GM20431 (cell line): ENCODE data around the gene SRRM2.

Source experiments
- in situ Hi-C: fragments of 300-500 bp; cut with MseI, MboI; formaldehyde crosslinking; loops from one replicate; pipeline ENCODE4 v1.15.0; 2020; ENCODE audit warnings: low sequenced_read_pairs; ENCODE audit not compliant: unreplicated experiment

The SRRM2 gene

DNA sequence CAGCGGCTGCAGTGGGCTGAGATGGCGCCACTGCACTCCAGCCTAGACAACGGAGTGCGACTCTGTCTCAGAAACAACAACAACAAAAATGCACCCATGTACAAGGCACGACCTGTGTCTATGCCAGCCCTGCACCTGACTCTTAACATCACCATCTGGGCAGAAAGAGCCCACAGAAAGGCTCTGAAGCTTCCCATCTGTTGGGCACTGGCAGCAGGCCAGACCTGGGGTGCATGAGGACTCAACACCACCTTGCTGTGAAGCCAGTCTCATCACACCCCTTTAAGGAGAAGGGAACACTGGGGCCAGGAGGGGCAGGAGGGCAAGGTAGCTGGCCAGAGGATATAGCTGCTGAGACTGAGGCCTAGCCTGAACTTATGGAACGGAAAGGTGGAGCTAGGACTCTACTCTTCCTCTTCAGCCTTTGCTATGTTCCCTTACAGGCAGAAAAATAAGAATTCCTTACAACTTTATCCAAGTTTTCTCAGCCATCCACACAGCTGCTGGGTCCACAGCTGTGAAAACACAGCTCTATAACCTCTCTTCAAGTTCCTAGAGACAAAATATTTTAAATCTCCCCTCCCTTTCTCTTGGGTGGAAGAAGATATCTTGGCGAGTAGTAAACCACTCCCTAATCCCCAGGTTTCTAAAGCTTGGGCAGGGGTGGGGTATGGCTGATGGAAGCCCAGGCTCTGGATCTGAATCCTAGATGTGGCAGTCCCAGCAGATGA is 21.9 kb downstream of the SRRM2 start:
- in situ Hi-C loops, result no loop called here

DNA sequence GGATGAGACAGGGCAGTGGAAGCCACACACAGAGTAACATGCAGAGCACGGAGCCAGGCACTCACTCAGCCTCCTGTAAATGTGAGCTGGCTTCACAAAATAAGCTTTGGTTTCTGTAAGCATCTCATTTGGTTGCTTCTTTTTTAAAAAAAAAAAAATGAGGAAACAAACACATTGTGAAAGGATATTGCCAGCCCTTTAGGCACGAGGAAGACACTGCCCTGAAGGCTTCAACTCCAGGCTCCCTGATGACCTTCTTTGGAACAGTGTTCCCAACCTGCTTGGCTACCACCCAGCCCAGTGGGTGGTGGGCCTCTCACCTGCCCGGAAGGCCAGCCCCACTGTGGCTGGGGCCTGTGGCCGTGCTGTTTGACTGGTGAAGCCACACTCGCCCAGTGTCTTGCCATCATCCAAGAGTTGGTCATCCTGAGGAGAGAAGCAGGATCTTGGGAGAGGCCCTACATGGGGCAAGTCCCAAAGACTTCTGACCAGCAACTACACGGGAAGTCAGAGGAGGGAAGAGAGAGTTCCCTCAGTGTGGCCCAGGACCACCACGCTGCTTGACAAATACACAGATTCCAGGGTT is 22.8 kb downstream of the SRRM2 start:
- in situ Hi-C loops, result no loop called here

GRCh38 chr16:2775765-2776499 is 23.5 kb downstream of the SRRM2 start:
- in situ Hi-C loops, result no loop called here

- in situ Hi-C loops, result no loop called here
Measured at GRCh38 chr16:2776500-2777139, 24.2 kb downstream of the SRRM2 start.

DNA sequence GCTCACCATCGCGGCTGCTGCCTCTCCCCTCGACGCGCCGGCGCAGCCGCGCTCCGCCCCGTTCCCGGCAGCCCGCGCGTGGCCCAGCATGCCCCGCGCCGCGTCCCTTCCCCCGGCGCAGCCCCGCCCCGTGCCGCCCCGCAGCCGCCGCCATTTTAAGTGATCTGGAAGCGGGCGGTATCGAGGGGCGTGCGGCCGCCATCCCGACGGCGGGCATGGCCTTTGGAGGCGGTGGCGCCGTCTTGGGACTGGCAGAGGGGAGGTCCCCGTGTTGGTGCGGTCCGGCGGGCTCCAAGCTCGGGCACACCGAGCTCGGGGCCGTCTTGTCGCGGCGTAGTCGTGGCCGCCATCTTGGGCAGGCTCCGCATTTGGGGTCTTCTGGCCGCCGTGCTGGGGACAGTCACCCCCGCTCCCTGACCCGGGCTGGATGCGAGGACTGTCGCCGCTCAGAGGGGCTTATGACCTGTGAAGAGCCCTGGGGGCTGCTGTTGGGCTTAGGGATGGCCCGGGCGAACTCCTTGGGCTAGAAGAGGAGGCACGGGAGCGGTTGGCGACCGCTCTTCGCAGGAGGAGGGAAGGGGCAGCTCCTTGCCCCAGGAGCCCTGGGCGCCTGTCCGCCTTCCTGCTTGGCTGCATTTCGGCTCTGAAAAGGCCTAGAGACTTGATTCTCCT is 24.9 kb downstream of the SRRM2 start, which contains the start of gene ELOB:
ELOB (minus strand) TSS at position 50 of the 672 bp plus-strand sequence; CDS start at position 9, 41 bp downstream.
- in situ Hi-C loops, result no loop called here

DNA sequence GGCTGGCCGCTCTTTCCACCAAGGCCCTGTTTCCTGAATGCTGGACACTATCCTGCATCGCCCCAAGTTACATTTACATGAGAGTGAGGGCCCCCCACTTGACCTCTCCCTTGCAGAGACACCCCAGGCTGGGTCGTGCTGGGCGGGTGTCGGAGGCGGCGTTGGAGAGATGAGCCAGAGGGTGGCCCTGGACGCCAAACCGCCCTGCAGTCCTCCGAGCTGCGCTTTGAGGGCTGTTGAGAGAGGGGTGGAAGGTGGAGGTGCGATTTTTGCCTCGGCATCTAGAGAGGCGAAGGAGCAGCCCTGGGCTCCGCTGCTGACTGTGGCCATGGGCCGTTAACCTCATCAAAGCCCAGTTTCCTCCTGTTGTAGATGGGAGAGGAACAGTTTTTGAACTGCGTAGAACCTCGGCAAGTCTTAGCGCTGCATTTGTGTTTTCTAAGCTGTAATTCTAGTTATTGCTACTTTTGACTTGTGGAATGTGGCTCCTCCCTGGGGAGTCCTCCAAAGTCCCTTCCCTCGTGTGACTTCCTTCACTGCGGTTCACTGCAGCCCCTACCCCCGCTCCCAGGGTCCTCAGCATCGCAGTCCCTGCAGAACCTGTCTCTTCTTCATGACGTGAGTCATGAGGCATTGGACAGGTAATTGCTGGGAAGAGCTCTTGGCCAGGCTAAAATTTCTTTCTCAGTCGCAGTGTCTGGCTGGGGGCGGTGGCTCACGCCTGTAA is 25.6 kb downstream of the SRRM2 start:
- in situ Hi-C loops, result no loop called here

GRCh38 chr16:2778630-2778958 is 26.2 kb downstream of the SRRM2 start:
- in situ Hi-C loops, result no loop called here

- in situ Hi-C loops, result no loop called here
Measured at GRCh38 chr16:2779151-2779920, 26.9 kb downstream of the SRRM2 start.

- in situ Hi-C loops, result no loop called here
Measured at GRCh38 chr16:2779978-2780898, 27.8 kb downstream of the SRRM2 start.

- in situ Hi-C loops, result no loop called here
Measured at GRCh38 chr16:2782583-2783351, 30.3 kb downstream of the SRRM2 start.

DNA sequence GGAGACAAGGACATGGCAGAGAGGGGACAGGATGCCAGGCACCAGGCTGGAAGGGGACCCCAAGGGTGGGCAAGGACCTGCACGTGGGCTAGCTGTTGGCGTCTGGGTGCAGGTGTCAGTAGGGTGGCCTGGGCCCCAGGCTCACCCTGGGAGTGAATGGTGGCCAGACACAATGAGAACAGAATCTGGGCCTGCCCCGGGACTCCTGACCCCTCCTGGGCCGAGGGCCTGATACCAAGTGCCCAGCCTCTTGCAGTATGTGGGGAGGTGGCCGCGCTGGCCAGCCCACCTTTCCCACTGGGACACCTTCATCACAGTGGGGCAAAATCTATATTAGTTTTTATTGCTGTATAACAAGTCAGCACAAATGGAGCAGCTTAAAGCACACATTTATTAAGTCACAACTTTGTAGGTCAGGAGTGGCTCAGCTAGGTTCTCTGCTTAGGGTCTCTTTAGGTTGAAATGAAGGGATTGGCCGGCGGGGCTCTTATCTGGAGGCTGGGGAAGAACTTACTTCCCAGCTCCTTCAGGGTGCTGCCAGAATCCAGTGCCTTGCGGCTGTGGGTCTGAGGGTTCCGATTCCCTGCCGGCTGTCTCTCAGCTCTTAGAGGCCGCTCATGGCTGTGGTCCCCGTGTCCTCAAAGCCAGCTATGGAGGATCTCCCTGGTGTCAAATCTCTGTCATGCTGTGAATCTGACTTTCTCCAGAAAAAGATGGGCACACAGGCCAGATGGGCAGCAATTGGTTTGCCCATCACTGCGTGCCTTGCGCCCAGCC is 31.3 kb downstream of the SRRM2 start:
- in situ Hi-C loops, result no loop called here

GRCh38 chr16:2784358-2785100 is 32.1 kb downstream of the SRRM2 start:
- in situ Hi-C loops, result no loop called here

- in situ Hi-C loops, result no loop called here
Measured at GRCh38 chr16:2785101-2785991, 32.9 kb downstream of the SRRM2 start.

GRCh38 chr16:2786061-2786825 is 33.8 kb downstream of the SRRM2 start:
- in situ Hi-C loops, result no loop called here
